HepG2 (cell line): ENCODE measurements around the gene BAIAP2L1. TPM values are rescaled to one million over a fixed set of nuclear protein-coding genes. Genes with fewer than 3 reads are reported as not detected.

ENCODE experiments used
- ARNT2 ChIP-seq: sonication (generic); formaldehyde crosslinking; IDR thresholded peaks from 2 replicates; pipeline ENCODE4 v1.8.0; 2022; ENCODE audit warnings: mild to moderate bottlenecking, low read depth, missing genetic modification reagents, moderate library complexity
- ATM ChIP-seq: fragments of 450-650 bp; IDR thresholded peaks from 2 replicates; pipeline ENCODE4 v1.7.1; 2017; ENCODE audit warnings: mild to moderate bottlenecking, borderline replicate concordance
- GABPB1 ChIP-seq: IDR thresholded peaks from 2 replicates; pipeline ENCODE4 v1.6.1; 2016; ENCODE audit warnings: mild to moderate bottlenecking, missing genetic modification reagents, moderate library complexity, missing compliant biosample characterization
- MED1 ChIP-seq: sonication (generic); formaldehyde crosslinking; IDR thresholded peaks from 2 replicates; pipeline ENCODE4 v1.4.0; 2020; ENCODE audit warnings: missing genetic modification reagents
- SMAD1 ChIP-seq: sonication (generic); formaldehyde crosslinking; IDR thresholded peaks from 2 replicates; pipeline ENCODE4 v1.4.0; 2020; ENCODE audit warnings: missing genetic modification reagents, low read depth, mild to moderate bottlenecking, borderline replicate concordance
- TARDBP ChIP-seq: sonication (generic); formaldehyde crosslinking; IDR thresholded peaks from 2 replicates; pipeline ENCODE4 v1.8.0; 2022; ENCODE audit warnings: mild to moderate bottlenecking, missing genetic modification reagents
- THAP8 ChIP-seq: sonication (generic); formaldehyde crosslinking; IDR thresholded peaks from 2 replicates; pipeline ENCODE4 v1.5.1; 2020; ENCODE audit warnings: missing genetic modification reagents, mild to moderate bottlenecking, borderline replicate concordance
- ZNF234 ChIP-seq: sonication (generic); formaldehyde crosslinking; conservative IDR thresholded peaks from 2 replicates; pipeline ENCODE4 v1.5.1; 2020; ENCODE audit warnings: mild to moderate bottlenecking, missing genetic modification reagents
- ZNF333 ChIP-seq: sonication (generic); formaldehyde crosslinking; IDR thresholded peaks from 2 replicates; pipeline ENCODE4 v1.4.0; 2020; ENCODE audit warnings: mild to moderate bottlenecking, missing genetic modification reagents, borderline replicate concordance
- ZNF510 ChIP-seq: sonication (generic); formaldehyde crosslinking; IDR thresholded peaks from 2 replicates; pipeline ENCODE4 v1.4.0; 2020; ENCODE audit warnings: low read depth, mild to moderate bottlenecking, missing genetic modification reagents
- ZNF530 ChIP-seq: sonication (generic); formaldehyde crosslinking; IDR thresholded peaks from 2 replicates; pipeline ENCODE4 v1.5.0; 2020; ENCODE audit warnings: low read depth, mild to moderate bottlenecking, missing genetic modification reagents
- ZNF577 ChIP-seq: sonication (generic); formaldehyde crosslinking; IDR thresholded peaks from 2 replicates; pipeline ENCODE4 v1.4.0; 2020; ENCODE audit warnings: mild to moderate bottlenecking, low read depth, missing genetic modification reagents, borderline replicate concordance
- ZNF704 ChIP-seq: sonication (generic); formaldehyde crosslinking; IDR thresholded peaks from 2 replicates; pipeline ENCODE4 v1.8.1; 2023; ENCODE audit warnings: mild to moderate bottlenecking, inconsistent platforms, moderate library complexity, missing genetic modification reagents, borderline replicate concordance
- ZSCAN22 ChIP-seq: sonication (generic); formaldehyde crosslinking; IDR thresholded peaks from 2 replicates; pipeline ENCODE4 v1.4.0; 2020; ENCODE audit warnings: mild to moderate bottlenecking, missing genetic modification reagents
- ZXDC ChIP-seq: sonication (generic); formaldehyde crosslinking; IDR thresholded peaks from 2 replicates; pipeline ENCODE4 v1.5.0; 2020; ENCODE audit warnings: mild to moderate bottlenecking, missing genetic modification reagents
- polyA plus RNA-seq, 8 experiments: library from polyadenylated mRNA; depleted of rRNA in 3 of 8; stranded (reverse) in 7 of 8; unstranded in 1 of 8; fragments of >200 nt; fragmentation: Illumina TruSeq in 4 of 8; extraction: Trizol in 4 of 8; gene quantifications; 2 replicates each; pipeline versions ENCODE4 v1.2.1 to v1.2.3, GENCODE V29; 2011 to 2016; ENCODE audit warnings: low read depth in 4 of 8, missing spikeins in 1 of 8, mixed read lengths in 1 of 8; ENCODE audit not compliant: insufficient read depth in 1 of 8
- total RNA-seq, 5 experiments: library from RNA; depleted of rRNA; stranded (reverse); fragments of >200 nt; fragmentation: Illumina TruSeq; extraction: Trizol; gene quantifications; 2 replicates each; pipeline ENCODE4 v1.2.3, GENCODE V29; 2016; ENCODE audit warnings: low read depth in 1 of 5
- TF ChIP-seq, protein P1 (sequence below): sonication (generic); formaldehyde crosslinking; IDR thresholded peaks from 2 replicates; pipeline ENCODE4 v1.5.0; 2020; ENCODE audit warnings: mild to moderate bottlenecking, missing genetic modification reagents, moderate library complexity
- TF ChIP-seq, protein P2 (sequence below): sonication (generic); formaldehyde crosslinking; IDR thresholded peaks from 2 replicates; pipeline ENCODE4 v1.5.1; 2020; ENCODE audit warnings: missing genetic modification reagents, mild to moderate bottlenecking, borderline replicate concordance

BAIAP2L1 gene
- total and polyA plus RNA-seq, 2 of the 13 experiments (the other 11 are each of a cell fraction or from before 2014, with no cell fraction given), result 13.0 to 21.5 TPM

DNA sequence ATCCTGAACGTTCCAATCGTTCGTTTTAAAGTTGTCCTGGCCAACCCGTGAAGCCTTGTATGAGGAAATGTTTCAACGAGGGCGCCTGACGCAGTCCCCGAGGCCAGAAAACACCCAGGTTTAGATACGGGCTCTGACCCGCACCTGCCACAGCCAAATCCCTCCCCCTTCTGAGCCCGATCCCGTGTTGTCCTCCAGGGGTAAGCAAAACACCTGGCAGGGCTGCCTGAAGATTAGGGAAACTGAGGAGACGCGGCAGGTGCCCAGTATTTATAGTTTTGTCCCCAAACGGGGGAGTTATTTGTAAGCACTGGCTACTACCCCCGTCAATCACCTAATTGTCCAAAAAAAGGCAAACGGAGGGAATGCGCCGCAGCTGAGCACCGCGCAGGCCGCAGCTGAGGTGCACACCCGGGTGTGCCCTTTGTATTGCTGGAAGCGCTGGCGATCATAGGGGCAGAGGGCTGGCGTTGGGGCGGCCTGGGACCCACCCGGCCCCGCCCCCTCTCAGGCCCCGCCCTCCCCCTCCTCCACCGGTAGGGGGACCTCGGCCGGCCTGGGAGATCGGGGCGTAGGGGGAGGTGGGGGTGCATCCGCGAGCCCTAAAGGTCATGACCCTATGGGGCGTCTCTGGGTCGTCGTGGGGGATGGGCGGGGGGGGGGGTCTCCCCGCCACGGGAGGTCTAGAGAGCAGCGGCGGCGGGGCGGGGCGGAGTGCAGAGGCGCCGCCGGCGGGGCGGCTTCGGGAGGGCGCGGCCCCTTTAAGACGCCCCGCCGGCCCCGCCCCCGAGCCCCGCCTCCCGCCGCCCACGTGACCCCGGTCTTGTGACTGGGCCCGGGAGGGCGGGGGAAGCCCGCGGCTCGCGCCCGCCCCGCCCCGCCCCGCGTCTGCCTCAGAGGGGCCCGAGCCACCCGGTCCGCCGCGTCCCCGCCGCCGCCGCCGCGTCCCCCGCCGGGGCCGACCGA, 119.8 kb downstream of the BAIAP2L1 start, which contains the start of gene BRI3 (continued):
- TF ChIP-seq, protein P1, sequence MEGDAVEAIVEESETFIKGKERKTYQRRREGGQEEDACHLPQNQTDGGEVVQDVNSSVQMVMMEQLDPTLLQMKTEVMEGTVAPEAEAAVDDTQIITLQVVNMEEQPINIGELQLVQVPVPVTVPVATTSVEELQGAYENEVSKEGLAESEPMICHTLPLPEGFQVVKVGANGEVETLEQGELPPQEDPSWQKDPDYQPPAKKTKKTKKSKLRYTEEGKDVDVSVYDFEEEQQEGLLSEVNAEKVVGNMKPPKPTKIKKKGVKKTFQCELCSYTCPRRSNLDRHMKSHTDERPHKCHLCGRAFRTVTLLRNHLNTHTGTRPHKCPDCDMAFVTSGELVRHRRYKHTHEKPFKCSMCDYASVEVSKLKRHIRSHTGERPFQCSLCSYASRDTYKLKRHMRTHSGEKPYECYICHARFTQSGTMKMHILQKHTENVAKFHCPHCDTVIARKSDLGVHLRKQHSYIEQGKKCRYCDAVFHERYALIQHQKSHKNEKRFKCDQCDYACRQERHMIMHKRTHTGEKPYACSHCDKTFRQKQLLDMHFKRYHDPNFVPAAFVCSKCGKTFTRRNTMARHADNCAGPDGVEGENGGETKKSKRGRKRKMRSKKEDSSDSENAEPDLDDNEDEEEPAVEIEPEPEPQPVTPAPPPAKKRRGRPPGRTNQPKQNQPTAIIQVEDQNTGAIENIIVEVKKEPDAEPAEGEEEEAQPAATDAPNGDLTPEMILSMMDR (CRISPR knock-in tag), result no peak
- TF ChIP-seq ATM (no peak), ZNF234 (CRISPR knock-in tag) (no peak), MED1 (CRISPR knock-in tag) (0 out of 2 replicates have a peak, but pooled peaks have one; percentile 38), ARNT2 (peak; percentile 50; the same call in 1 of the 2 replicates), ZXDC (CRISPR knock-in tag) (no peak), THAP8 (CRISPR knock-in tag) (no peak), ZNF530 (CRISPR knock-in tag) (no peak), SMAD1 (CRISPR knock-in tag) (no peak), TARDBP (CRISPR knock-in tag) (0 out of 2 replicates have a peak, but pooled peaks have one; percentile 21), ZNF510 (no peak), GABPB1 (peak; percentile 52), ZNF333 (CRISPR knock-in tag) (no peak), ZNF704 (CRISPR knock-in tag) (no peak), ZSCAN22 (CRISPR knock-in tag) (no peak), ZNF577 (no peak)
- TF ChIP-seq, protein P2, sequence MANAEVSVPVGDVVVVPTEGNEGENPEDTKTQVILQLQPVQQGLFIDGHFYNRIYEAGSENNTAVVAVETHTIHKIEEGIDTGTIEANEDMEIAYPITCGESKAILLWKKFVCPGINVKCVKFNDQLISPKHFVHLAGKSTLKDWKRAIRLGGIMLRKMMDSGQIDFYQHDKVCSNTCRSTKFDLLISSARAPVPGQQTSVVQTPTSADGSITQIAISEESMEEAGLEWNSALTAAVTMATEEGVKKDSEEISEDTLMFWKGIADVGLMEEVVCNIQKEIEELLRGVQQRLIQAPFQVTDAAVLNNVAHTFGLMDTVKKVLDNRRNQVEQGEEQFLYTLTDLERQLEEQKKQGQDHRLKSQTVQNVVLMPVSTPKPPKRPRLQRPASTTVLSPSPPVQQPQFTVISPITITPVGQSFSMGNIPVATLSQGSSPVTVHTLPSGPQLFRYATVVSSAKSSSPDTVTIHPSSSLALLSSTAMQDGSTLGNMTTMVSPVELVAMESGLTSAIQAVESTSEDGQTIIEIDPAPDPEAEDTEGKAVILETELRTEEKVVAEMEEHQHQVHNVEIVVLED (CRISPR knock-in tag), result no peak
